Stimulated activated CD8-positive, alpha-beta memory T cell treated with anti-CD3 and anti-CD28 coated beads, Interleukin-7, amount 100 ng/mL, for 48 hours (primary cell): Measurements from ENCODE around the gene SORCS2.
"Not testable (repeated sequence)": the region's sequence is repeated elsewhere in the genome, so short reads cannot be mapped to it uniquely, and the experiment has no call there.

Source experiments
- DNase-seq, 2 donors: peaks; one replicate each; pipeline ENCODE4 v3.0.0-alpha.2; 2020; ENCODE audit warnings: low read depth in 1 of 2; ENCODE audit errors: extremely low read depth in 1 of 2

SORCS2 gene

DNA sequence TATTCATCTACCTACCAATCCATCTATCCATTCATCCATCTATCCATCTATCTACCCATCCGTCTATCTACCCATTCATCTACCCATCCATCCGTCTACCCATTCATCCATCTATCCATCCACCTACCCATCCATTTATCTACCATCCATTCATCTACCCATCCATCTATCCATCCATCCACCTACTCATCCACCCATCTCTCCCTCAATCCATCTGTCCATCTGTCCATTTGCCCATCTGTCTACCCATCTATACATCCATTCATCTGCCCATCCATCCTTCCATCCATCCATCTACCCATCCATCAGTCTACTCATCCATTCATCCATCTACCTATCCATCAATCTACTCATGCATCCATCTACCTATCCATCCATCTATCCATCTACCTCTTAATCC lies 369.2 kb downstream of the SORCS2 start:
- DNase-seq, result no peak

DNA sequence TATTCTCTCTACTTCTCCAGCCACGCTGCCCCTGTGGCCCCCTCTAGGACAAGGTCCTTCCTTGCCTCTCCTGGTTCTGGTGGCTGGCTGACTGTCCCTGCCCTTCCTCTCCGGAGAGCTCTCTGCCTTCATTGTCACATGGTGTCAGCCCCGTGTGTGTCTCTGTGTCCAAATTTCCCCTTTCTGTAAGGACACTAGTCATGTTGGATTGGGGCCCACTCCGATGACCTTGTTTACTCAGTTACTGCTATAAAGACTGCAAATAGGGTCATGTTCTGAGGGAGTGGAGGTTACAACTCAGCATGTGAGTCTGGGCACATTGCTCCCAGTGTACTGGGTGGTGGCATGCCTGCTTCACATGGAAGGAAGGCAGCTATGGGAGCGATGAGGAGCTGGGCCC lies 371.9 kb downstream of the SORCS2 start:
- no peak for DNase-seq

GRCh38 chr4:7565483-7565882 lies 373.1 kb downstream of the SORCS2 start:
- no peak for DNase-seq

- no peak for DNase-seq
These were observed 377.8 kb downstream of the SORCS2 start for GRCh38 chr4:7569810-7570783.

GRCh38 chr4:7571001-7571400 lies 378.7 kb downstream of the SORCS2 start:
- DNase-seq, result no peak

DNA sequence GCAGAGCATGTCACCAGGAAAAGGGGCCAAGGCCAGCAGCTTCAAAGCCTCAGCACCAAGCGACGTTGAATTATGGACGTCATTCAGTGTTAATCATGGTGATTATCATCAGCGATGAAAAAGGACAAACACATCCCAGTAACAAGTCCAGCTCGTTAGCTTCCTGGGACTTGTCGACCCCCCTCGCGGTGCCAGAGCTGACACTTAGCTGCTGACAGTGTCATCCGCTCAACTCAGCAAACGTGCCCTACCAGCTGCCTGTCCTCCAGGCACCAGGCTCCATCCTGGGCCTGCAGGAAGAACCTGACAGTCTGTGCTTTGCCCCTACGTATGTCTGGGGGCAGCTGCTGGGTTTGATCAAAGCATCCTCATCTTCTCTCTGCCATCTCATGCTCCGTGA lies 379.4 kb downstream of the SORCS2 start:
- no peak for DNase-seq

- no peak for DNase-seq
These were observed 380.6 kb downstream of the SORCS2 start for GRCh38 chr4:7572894-7573293.

DNA sequence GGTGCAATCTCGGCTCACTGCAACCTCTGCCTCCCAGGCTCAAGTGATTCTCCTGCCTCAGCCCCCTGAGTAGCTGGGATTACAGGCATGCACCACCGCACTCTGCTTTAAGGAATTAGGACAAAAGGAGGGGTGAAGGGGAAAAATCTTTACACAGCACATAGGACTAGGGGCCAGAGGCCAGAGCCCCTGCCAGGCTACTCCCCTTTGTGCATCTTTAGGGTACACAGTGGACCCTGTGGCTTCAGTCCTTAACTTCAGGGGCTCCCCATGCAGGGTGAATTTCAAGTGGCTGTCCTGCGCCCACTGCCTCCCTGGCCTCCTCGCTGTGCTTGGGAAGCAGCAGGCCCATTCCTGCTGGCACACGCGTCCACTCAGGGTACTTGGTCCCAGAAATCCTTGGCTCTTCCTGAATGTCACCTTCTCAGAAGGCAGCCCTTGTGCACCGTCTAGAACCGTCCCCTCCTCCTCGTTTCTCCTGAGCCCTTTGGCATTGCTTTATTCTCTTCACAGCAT lies 381.3 kb downstream of the SORCS2 start:
- DNase-seq, result no peak

- DNase-seq, result no peak
These were observed 382.1 kb downstream of the SORCS2 start for GRCh38 chr4:7574287-7575014.

DNA sequence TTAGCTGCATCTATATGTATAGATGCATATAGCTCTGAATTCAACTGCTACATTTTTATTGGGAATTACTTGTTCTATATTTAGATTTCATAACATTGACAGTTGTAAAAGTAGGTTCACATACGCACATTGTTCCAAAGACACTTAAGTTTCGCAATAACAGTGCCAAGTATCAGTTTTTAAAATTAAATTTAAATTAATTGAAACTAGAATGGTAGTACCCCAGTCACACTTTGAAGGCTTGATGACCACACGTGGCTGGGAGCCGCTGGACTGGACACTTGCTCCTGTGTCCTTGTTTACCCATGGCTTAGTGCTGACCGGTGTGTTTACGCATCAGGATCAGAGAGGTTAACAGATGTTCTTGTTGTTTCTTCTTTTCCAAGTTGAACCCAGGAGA lies 383.1 kb downstream of the SORCS2 start:
- DNase-seq, result no peak

DNA sequence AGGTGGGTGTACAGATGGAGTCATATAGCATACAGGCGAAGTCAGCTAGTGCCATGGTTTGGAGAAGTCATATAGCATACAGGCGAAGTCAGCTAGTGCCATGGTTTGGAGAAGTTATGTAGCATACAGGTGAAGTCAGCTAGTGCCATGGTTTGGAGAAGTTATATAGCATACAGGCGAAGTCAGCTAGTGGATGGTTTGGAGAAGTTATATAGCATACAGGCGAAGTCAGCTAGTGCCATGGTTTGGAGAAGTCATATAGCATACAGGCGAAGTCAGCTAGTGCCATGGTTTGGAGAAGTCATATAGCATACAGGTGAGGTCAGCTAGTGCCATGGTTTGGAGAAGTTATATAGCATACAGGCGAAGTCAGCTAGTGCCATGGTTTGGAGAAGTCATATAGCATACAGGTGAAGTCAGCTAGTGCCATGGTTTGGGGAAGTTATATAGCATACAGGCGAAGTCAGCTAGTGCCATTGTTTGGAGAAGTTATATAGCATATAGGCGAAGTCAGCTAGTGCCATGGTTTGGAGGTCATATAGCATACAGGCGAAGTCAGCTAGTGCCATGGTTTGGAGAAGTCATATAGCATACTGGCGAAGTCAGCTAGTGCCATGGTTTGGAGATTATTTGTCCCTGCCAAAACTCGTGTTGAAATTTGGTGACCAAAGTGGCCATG lies 385.2 kb downstream of the SORCS2 start:
- not testable (repeated sequence) for DNase-seq

GRCh38 chr4:7581477-7581876 lies 389.1 kb downstream of the SORCS2 start:
- no peak for DNase-seq

DNA sequence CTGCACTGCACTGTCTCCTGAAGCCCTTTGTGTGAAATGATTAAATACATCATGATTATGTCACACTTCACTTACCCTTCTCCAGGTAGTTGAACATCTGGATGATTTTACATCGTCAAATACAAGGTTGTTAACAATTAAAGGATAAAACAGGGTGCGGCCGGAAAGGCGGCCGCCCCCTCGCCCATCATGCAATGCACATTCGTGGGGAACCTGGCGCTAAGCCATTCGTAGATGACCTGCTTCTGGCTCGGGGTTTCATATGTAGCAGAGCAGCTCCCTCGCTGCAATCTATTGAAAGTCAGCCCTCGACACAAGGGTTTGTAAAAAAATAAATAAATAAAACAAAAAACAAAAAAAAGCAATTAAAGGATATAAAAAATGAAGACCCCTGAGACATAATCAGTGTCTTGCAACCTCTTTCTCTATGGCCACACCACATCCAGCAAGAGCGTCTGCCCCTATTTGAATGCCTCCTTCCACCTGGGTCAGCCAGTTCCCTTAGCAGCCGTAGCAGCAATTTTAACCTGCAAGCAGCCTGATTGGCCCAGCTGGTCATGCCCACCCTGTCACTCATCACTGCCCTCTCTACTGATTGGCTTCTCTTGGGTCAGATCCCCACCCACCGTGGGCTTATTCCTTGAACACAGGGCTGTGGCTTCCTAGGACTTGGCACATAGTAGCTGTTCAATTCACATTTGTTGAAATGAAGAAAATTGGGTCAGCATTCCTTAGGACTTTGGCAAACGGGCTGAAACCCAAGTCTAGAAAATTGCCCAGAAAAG lies 390.2 kb downstream of the SORCS2 start:
- no peak for DNase-seq

DNA sequence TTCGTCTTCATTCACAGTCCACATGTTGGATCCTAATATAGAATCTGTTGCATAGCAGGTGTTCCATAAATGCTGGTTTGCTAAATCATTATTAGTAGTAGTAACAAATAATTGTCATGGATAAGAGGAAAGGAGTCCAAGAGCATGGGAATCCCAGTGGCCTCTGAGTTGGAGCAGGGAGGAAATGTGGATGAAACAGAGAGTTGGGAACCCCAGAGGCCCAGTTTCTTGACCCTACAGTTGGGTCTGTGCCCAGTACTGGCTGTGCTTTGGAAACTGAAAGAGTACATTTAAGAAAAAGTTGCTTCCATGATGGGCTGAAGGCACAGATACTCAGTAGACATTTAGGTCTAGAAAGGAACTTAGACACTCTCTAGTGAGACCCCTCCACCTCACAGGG lies 391.8 kb downstream of the SORCS2 start:
- DNase-seq, result no peak

GRCh38 chr4:7584606-7585159 lies 392.3 kb downstream of the SORCS2 start:
- DNase-seq, result no peak

- DNase-seq, result no peak
These were observed 393.4 kb downstream of the SORCS2 start for GRCh38 chr4:7585768-7586167.

DNA sequence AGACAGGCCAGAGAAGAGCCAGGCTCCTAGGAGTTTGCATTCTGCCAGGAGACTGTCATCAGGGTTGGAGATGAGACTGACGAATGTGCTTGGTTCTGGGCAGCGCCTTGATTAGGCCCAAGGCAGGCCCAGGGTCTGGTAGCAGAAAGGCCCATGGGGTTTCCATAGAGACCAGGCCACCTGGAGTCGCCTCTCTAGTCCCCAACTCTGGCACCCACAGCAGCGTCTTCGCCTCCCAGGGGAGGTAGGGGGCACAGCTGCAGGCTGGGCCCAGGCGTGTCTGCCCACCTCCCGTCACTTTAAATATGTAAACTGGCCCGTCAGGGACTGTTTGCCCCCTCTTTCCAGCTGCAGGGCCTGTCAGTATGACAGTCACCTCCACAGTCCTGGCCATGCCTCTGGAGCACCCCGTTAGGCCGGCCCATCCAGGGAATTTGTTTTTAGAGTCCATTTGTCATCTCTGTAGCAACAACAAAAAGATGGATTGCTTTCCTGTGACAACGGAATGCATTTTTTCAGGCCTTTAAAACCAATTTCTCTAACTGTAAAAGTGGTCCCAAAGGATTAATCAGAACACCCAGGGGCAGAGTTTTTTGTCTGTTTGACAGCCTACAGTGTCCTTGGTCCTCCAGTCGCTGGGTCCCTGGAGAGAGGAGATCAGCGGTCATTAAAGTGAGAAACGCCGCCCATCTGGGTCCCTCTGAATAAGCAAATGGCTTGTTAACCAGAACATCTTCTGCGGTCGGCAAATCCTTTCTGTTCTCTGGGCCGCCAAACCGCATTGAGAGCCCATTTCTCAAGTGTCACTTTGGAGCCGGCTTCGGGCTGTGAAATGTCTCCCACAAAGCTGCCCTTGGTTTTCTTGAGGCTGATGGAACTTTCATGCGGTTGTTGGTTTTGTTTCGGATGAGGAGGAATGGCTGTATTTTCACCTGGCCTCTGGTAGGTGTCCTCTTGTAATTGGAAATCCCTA lies 395.4 kb downstream of the SORCS2 start:
- no peak for DNase-seq

- DNase-seq, result no peak
These were observed 397.9 kb downstream of the SORCS2 start for GRCh38 chr4:7590189-7590588.

DNA sequence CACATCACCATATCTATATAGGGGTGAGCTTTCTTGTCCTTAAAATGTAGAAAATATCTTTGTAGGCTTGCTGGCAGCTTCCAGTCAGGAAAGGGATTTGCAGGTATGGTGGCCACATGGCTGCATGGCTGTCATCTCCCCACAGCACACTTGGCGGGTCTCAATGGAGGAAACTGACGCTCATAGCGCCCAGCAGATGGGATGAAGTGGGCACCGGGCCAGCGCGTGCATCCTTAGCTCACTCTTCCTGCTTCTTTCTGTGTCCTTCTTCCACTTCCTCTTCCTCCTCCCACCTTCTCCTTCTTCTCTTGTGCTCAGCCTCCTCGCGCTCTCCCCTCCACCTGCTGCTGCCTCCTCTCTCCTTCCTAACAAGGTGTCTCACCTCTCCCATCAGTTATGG lies 398.6 kb downstream of the SORCS2 start:
- no peak for DNase-seq
